Epidermal melanocyte (primary cell): ENCODE data around the gene STX11.
"Not testable (repeated sequence)": the region's sequence is repeated elsewhere in the genome, so short reads cannot be mapped to it uniquely, and the experiment has no call there.

Experiments used
- DNase-seq: peaks from one replicate; pipeline ENCODE4 v3.0.0; 2011; ENCODE audit warnings: low spot score; ENCODE audit not compliant: insufficient read length

STX11 gene

DNA sequence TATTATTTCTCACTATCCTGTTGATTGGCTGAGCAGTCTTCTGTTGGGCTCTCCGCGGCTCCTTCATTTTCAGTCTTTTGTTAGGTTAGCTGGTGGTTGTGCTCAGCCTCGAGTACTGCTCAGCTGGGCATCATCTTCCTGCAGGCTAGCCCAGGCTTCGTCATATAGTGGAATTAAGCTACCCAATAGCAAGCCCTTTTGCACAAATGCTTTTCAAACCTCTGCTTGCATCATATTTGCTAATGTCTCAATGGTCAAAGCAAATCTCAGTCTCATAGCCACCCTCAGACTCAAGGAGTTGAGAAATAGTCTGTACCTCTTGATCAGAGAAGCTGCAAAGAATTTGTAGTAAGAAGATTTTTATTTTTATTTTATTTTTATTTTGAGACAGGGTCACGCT lies 23.7 kb downstream of the STX11 start:
- DNase-seq: no peak

DNA sequence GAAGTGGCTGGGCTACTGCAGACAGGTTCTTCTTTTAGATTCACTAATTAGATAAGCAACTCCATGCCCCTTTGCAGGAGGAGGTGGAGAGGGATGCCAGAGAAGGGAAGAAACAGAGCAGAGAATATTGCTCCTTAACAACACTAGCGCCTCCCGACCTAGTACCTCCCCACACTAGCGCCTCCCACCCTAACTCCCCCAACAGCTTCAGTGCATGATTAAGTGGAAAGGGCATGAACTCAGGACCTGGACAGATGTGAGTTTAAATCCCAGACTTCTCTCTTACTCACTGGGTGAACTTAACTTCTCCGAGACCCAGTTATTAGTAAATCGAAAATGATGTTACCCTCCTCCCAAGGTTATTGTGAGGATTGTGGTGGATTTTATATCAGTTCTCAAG lies 25.7 kb downstream of the STX11 start:
- no peak for DNase-seq

DNA sequence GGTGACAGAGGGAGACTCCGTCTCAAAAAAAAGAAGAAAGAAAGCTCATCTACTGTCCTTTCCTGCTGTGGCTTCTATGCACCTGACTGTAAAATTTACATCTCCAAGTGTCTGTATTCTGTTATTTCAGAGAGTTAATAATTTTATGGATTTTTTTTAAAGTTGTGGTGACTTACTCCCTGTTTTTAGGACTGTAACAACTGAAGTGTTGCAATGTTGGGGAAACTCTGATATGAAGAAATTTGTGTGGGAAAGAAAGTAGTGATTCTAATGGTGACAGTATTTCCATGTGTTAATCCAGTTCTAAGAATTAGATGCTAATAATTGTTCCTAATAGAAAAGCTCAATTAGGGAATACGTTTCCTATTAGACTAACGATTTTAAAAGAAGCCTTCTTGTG lies 27.4 kb downstream of the STX11 start:
- DNase-seq: no peak

DNA sequence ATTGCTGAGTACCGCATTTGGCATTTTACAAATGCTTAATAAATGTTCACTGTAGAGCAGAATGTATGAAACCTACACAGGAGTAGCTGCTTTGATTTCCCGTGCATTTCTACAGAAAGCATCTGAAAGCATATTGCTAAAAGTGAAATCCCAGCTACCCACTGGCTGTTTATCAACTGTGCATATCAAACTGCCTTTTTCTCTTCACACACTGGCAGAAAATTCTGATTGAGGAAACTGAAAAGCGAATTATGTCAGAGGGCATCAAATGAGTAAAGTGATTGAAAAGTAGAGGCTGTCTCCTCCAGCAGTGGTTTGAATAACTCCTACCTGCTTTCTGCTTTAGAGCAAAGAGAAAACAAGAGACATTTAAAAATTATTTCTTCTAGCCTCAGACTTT lies 28.0 kb downstream of the STX11 start:
- DNase-seq: no peak

GRCh38 chr6:144179237-144179636 lies 28.9 kb downstream of the STX11 start:
- DNase-seq: no peak

DNA sequence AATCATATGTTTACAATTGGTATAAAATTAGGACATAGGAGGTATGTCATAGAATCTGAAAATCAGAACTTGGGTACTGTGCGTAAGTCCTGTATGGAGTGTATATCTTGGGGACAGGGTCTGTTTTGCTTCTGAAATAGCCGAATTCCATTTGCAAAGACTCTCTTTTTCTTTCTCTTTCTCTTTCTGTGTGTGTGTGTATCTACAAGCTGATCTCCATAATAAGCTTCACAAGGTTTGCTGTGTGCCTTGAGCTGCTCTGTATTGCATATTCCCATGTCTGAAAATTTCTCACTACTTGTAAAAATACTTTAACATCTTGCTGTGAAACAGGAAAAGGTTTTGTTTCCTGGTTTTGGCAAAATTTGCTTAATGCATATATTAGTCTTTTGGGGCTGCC lies 29.5 kb downstream of the STX11 start:
- DNase-seq: no peak

DNA sequence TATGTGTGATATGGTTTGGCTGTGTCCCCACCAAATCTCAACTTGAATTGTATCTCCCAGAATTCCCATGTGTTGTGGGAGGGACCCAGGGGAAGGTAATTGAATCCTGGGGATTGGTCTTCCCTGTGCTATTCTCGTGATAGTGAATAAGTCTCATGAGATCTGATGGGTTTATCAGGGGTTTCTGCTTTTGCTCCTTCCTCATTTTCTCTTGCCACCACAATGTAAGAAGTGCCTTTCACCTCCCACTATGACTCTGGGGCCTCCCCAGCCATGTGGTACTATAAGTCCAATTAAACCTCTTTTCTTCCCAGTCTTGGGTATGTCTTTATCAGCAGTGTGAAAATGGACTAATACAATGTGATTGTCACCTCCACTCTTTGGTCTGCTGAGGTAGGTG lies 30.0 kb downstream of the STX11 start:
- not testable (repeated sequence) for DNase-seq

GRCh38 chr6:144181639-144182038 lies 31.3 kb downstream of the STX11 start:
- DNase-seq: no peak

- not testable (repeated sequence) for DNase-seq
Observed at GRCh38 chr6:144184186-144184585, 33.9 kb downstream of the STX11 start.

- no peak for DNase-seq
Observed at GRCh38 chr6:144185133-144185836, 35.0 kb downstream of the STX11 start.

- DNase-seq: no peak
Observed at GRCh38 chr6:144186817-144187625, 36.7 kb downstream of the STX11 start.

DNA sequence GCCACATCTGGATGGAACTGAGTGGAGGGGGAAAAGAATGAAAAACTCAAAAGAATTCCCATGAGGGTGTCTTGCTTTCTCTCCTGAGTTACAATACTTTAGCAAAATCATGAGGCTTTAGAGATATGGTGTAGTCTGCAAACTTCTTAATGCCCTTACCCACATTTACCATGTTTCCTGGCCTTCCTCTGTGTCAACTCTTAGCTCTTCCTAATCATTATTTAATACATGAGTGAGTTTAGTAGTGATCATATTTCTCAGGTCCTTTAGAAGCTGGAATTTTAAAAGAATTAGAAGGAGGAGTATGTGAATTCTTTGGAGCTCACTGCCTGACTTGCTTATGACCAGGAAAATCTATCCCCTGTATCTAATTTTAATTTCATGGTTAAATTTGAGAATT lies 39.0 kb downstream of the STX11 start:
- no peak for DNase-seq

- DNase-seq: no peak
Observed at GRCh38 chr6:144190080-144190479, 39.8 kb downstream of the STX11 start.

DNA sequence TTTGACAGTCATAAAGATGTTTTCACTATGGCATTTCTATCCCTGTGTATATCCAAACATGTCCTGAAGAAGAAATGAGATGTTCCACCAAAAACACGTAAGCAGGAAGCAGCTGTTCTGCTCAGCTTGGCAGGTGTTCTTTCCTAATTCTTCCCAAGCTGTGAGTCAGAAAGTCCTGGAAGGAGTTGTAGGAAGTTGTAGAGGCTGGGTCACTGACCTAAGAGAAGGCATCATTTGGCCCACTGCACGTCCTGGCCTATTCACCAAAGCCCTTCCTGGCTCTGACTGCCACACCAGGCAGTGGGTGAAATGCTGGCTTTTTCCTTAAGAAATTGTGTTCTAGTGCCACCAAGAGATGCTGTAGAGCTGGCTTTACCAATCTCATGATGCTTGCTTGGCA lies 40.3 kb downstream of the STX11 start:
- DNase-seq: no peak

- no peak for DNase-seq
Observed at GRCh38 chr6:144193181-144193580, 42.9 kb downstream of the STX11 start.

DNA sequence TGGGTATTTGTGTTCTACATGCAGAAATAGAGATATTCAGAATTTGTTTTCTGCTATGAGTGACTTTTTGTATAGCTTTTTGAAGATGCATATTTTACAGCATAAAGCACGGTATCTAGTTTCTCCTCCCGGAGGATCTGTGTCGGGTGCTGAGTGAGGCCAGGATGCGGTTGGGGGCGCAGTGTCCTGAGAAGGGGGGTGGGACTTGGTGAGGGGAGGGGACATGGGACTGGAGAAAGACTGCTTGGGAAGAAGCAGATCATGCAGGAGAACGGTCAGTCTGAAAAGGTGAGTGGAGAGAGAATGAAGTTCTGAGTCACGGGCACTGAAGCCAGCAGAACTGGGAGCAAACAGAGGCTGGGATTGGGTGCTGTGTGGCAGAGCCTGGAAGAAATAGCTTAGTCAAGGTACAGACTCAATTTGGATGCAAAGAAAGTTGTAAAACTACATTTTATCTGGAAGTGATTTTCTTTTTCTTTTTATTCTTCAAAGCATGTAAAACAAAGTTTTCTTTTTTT lies 44.0 kb downstream of the STX11 start:
- no peak for DNase-seq

DNA sequence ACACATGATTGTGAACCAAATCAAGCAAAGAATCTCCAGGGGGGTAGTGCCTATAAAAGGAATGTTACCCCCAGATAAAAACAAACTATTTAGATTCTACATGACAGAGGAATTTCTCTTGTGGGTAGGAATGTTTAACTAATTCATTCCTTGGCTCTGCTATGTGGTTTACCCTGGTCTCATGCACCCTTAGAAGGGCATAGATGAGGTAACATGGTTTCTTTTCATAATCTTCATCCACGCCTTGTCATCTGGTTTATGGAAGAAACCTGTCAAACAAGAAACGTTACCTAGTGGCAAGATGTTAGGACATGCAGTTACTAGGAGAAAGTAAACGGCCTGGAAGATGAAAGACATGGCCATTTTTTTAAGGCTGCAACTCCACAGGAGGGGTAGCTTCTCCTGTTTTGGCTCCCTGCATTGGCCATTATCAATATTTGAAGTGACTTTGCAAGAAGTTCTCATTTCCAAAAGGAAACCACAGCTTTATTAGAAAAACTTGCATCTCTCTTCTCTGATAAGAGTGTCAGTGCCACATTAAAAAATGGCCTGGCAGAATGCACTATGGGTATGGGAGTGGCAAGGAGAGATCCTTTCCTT lies 45.5 kb downstream of the STX11 start:
- no peak for DNase-seq

DNA sequence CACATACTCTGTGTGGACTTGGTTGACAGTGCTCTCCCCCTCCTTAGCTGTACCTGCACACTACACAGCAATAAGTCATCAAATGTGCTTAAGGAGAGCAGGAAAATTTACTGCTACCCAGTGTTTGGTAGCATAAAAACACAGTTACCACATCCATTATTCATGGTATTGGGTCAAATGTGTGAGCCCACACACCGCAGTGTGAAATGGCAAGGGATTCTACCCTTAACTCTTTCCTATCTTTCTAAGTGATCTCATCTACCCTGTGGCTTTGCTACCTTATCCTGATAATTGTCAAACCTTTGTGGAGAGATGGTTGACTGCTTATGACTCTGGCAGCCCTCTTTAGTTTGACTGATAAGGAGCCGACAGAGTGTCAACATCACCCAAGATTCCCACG lies 47.6 kb downstream of the STX11 start:
- DNase-seq: no peak

DNA sequence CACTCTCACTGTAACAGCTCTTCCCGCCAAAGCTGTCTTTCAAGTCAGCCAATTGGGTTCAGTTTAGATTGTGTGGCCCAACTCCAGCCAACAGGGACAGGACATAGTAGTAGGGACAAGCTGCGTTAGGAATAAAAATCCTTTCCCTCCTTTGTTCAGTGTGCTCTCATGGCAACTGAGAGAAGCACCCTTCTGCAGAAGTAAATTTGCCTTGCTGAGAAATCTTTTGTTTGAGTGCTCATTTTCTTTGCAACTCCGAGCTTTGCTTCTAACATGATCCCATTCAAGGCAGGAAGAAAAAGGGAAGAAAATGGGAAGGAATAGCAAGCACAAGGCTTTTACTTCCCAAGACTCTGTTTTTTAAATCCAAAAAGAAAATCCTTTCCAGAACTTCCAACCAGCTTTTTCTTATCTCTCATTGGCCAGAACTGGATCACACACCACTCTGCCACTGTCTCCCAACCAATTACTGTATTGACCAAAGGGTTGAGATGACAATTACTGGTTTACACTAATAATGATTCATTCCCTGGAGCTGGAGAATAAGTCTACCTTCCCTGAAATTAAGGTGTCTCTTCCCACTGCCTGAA lies 52.7 kb downstream of the STX11 start:
- no peak for DNase-seq

DNA sequence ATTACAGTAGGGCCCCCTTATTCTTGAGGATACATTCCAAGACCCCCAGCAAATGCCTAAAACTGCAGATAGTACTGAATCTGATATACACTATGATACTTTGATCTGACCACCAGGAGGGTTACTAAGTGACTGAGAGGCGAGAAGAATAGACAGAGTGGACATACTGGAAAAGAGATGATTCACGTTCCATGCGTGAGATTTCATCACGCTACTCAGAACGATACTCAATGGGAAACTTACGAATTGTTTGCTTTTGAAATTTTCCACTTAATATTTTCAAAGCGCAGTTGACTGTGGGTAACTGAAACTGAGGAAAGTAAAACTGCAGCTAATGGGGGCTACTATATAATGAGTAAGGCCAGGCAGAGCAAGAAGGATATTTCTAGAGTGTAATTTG lies 60.8 kb downstream of the STX11 start:
- DNase-seq: no peak

- DNase-seq: no peak
Observed at GRCh38 chr6:144213315-144213714, 63.0 kb downstream of the STX11 start.

GRCh38 chr6:144214029-144214428 lies 63.7 kb downstream of the STX11 start:
- DNase-seq: no peak
